Activated naive CD4-positive, alpha-beta T cell (primary cell): ENCODE data around the gene VIPR2.

Source experiments
- DNase-seq, 4 experiments: peaks; one replicate each; lab custom pipeline; 2025; lab: John Stamatoyannopoulos, UW

The VIPR2 gene

GRCh38 chr7:159119851-159120539, 24.7 kb downstream of the VIPR2 start:
- DNase-seq, result no peak

DNA sequence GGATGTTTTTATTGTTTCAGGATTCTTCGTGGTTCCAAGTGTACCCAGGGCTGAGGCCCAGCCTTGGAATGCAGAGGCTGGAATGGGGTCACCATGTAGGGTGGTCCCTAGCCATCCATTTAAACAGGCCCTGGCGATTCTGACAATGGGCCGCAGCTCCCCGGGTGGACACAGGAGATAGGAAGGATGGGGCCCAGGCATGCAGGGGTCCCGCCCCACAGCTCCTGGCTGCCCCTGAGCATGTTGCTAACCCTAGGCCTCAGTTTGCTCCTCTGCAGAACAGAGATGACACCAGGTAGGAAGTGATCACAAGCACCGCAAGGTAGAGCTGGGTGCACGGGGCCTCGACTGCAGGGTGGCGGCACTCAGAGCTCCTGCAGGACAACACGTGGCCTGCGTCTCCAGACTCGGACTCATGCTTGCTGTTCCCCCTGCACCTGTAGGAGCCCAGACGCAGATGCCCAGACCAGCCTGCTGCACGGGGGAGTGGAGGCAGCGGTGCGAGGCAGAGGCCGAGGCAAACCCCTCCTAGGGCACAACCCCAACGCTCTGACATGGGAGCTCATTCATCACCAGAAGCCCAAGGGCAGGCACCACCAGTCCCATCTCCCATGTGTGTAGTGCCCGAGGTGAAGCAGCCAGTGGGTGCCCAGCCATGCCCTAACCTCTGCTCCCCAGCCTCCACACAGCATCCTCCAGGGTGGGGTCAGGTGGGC, 25.5 kb downstream of the VIPR2 start:
- no peak for DNase-seq

- no peak for DNase-seq
Measured at GRCh38 chr7:159118623-159119022, 26.0 kb downstream of the VIPR2 start.

- no peak for DNase-seq
Measured at GRCh38 chr7:159118197-159118595, 26.5 kb downstream of the VIPR2 start.

- DNase-seq, result no peak
Measured at GRCh38 chr7:159117366-159118196, 27.1 kb downstream of the VIPR2 start.

DNA sequence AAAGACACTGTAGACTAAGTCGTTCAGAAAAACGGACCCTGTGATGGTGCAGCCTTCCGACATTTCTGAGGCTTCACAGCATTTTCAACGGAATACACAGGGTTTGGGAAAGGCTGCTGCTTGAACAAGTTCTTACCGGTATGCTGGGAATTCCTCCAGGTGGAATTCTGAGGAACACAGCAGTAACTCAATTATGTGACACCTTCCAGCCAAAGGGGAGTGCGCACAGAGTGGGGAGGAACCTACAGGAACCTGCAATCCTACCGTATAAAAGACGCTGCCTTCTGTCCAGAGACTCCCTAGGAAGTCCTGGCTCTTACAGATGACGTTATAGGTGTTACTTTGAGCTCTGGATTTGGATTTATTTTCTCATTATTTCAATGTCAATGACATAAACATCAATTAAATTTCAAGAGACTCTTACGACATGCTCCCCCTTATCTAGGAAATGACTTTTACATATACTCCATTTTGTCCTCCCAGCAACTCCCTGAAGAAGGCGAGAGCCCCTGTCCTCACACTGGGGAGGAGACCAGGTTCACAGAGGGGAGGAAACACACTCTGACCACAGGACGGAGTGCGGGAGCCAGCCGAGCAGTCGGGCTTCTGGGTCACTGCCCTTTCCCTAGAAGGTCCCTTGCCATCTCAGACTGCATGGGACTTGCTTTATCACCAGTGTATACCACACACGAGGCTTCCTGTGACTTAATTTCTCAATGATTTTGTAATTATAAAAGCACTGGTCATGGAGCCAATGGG, 27.9 kb downstream of the VIPR2 start:
- no peak for DNase-seq

DNA sequence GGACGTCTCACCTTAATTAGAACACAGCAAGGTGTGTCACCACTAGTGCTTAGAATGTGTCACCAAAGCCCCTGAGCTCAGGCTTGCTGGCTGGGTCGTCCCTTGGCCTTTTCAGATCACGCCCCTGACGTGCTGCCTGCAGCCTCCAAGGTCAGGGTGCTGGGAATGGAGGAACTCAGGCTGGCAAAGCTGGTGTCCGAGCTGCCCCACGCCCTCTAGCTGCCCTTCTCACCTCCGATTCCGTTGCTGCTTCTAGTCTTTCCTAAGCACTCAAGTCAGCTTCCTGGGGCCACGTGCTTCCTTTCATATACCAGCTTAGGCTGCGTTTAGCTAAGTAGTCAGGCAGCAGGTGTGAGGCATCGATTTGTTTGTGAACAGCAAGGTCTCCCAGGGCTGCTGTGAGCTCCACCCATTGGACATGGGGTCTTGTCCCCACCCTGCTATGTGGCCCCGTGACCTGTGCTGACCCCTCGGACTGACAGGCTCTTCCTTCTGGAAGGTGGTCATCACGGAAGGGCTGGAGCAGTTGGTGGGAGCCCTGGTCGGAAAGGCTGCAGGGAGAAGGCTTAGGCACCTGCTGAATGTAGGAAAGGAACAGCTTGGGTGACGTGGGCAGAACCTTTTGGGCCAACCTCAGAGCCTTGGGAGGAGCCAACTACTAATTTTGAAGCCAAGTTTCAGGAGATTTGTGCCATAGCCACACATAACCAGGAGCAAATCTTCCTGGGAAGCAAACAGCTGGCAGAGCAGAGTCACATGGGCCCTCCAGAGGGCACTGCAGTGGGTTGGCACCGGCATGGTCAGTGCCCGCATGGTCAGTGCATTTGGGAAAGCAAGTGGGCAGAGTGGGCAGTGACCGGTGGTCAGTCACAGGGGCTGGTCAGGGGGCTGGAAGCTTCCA, 28.8 kb downstream of the VIPR2 start:
- no peak for DNase-seq

DNA sequence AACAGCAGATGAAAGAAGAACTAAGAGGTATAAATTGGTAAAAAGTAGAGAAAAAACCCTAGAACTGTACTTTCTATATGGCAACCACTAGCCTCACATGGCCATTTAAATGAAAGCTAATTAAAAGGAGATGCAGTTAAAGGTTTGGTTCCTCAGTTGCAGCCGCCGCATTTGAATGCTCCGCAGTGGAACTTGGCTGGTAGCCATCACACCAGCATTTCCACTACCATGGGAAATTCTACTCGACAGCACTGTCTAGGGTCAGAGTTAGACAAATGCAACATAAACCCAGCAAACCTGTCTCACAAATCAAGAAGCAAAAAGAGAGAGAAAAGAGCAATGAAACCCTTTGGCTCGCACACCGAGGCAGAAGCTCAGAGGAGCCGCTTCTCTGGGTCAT, 29.7 kb downstream of the VIPR2 start:
- no peak for DNase-seq

DNA sequence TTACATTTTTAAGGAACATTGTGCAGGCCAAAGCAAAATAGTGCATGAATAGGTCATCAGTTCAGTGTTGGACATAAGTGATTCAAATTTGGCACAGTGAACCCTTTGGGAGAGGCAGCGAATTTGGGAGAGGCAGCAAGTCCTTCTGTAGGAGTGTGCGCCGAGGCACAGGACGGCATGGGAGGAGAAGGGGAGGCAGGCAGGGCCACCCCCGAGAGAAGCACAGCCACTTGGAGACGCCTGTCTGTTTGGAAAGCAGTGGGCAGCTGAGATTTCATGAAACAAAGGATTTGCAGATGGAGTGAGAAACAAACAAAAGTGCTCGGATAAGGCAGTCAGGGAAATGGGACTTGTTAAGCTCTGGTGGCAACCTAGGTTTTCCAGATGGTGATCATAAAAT, 30.6 kb downstream of the VIPR2 start:
- DNase-seq, result no peak

GRCh38 chr7:159113056-159113455, 31.6 kb downstream of the VIPR2 start:
- DNase-seq, result no peak

DNA sequence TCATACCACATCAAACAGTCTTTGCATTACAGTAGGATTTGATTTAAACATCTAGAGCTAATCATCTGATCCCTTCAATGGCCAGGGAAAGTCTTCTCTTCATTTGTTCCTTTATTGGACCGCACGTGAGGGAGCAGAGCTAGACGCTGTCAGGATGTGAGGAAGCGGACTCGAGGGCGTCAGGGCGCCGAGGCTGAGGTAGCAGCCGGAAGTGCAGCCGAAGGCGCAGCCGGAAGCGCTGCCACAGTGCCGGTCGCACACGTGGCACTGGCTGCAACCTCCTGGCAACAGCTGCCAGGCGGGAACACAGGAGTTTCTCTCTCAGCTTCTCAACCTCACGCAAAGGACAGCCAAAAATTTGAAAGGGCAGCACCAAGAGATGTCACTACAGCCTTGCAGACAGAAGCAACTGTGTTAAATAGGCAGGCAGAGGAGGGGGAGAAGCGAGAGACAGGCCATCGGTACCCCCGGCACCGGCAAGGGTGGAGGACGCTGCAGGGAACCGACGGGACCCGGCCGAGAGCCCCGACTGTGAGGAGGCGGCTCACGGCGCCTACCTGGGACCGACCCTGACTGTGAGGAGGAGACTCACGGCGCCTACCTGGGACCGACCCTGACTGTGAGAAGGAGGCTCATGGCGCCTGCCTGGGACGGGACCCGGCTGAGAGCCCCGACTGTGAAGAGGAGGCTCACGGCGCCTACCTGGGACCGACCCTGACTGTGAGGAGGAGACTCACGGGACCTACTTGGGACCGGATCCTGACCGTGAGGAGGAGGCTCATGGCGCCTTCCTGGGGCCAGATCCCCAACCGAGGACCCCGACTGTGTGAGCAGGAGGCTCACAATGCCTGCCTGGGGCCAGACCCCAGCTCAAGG, 32.3 kb downstream of the VIPR2 start:
- DNase-seq, result no peak

GRCh38 chr7:159109653-159110035, 35.0 kb downstream of the VIPR2 start:
- DNase-seq, result no peak

DNA sequence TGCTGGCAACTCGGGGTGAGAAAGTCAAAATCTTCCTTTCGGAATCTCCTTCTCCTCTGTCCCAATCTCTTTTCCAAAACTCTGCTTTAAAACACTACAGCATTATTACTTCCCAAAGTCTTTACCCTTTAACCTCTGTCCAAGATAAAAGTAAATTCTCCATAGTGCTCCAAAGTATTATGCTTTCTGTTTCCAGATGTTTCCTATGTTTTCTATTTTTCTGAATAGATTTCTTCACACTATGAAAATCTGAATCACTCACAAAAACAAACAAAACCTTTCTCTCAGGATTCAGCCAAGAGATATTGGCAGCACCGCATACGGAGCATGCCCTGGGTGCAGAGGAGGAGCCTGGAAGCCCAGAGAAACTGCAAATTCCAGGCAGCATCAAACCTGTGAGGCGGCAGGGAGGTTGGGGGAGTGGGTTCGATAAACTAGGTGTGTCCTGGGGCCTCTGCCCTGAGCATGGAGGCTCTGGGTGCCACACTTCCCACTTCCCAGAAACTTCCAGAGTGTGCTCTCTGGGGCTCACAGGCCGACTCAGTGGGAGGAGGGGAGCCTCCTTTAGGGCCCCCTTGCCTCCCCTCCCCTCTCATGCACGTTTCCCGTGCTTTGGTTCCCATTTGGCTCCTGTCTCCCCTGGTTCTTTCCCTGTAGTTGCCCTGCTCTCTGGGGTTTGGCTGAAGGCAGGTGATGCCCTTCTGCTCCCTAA, 35.6 kb downstream of the VIPR2 start:
- DNase-seq, result no peak

- no peak for DNase-seq
Measured at GRCh38 chr7:159108491-159108890, 36.2 kb downstream of the VIPR2 start.

- no peak for DNase-seq
Measured at GRCh38 chr7:159107161-159107892, 37.3 kb downstream of the VIPR2 start.

DNA sequence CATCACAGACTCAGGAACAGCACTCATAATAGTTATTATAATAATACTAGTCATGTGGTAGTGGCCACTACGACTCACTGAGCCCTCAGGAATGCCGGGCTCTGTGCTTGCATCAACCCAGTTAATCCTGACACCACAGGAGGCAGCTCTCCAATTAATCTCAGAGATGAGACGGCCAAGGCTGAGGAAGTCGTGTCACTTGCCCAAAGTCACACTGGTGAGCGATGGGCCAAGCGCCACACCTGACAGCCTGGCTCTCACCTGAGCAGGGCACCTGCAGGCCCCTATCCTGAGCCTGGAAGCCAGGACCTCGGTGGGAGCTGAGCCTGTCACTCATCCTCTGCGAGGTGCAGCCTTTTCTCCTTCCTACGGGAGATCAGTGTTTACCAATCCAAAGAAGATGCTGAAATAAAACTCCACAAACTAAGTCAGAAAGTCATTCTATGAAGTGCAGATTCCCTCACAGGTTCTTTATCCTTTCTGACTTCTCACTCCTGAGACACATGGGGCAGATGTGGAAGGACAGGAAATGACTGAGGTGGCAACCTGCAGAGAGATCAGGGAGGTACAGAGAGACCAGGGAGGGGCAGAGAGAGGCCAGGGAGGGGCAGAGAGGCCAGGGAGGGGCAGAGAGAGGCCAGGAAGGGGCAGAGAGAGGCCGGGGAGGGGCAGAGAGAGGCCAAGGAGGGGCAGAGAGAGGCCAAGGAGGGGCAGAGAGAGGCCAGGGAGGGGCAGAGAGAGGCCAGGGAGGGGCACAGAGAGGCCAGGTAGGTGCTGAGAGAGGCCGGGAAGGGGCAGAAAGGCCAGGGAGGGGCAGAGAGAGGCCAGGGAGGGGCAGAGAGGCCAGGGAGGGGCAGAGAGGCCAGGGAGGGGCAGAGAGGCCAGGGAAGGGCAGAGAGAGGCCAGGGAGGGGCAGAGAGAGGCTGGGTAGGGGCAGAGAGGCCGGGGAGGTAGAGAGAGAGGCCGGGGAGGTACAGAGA, 38.5 kb downstream of the VIPR2 start:
- no peak for DNase-seq

DNA sequence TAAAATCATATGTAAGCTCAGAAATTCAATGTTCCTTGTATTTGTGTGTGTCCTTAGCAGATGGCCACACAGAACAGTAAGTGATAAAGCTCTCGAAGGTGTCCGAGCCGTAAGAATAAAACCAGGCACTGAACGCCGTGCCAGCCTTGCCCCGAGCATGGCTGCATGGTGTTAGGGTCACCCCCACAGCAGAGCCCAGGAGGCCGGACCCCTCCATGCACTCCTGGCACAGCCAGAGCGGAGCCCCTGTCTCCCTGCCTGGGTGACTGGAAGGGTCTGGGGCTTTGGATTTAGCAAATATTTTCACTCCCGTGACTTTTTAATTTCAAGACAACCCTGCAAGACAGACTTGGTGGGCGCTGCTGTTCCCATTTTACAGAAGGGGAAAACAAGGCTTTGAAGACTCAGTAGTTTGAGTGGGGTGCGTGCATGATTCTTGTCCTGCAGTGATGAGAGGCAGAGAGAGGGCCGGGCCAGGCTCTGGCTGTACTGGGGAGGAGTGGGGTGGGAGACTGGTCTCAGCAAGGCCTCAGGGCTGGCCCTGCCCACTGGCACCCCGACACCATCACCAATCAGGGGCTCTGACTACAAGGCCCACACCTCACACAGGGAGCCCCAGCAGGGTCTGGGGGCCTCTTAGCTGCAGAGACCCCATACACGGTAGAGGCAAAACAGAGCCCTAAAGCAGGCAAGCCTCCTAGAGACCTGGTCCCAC, 39.4 kb downstream of the VIPR2 start:
- no peak for DNase-seq
